ENCODE results near the gene SLC19A1.

The SLC19A1 gene

GRCh38 chr21:45450423-45451090, 91.7 kb downstream of the SLC19A1 start:
- no peak for DNase-seq

GRCh38 chr21:45449658-45450422, 92.4 kb downstream of the SLC19A1 start:
- no peak for DNase-seq

DNA sequence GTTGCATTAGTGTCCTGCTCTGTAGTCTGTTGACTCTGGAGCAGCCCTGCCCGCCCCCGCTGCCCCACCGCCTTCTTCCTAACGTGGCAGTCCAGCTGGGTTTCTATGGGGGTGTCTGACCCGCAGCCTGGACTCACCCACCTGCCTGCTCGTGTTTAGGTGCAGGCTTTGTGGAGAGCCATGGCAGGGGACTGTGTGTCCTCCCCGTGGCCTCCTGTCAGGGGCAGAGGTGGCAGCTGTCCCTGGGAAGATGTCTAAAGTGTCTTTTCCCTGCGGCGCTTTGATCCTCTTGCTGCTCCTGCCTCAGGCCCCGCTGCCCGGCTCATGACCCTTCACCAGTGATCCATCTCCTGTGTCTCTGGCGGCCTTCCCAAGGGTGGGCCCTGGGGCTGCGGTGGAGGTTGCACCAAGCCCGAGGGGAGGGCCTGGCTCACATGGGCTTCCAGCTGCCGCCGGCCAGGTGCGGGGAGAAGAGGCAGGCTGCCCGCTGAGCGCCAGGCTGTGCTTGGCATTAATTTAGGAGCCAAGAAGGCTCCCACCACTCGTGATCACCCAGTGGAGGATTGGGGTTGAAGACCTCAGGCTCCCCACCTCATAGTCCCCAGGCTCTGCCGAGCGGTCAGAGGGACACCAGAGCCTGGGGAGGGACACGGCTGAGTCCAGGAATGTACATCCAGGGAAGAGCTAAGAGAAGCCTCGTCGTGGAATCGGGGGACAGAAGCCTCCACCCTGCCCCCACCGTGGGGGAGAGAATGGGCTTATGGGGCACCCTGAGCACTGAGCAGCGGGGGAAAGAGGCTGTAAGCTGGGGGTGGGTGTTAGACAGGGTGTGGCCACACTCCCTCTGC, 93.2 kb downstream of the SLC19A1 start:
- DNase-seq: no peak

- DNase-seq: no peak
These were observed 93.9 kb downstream of the SLC19A1 start for GRCh38 chr21:45448283-45448809.
